HepG2 (cell line): ENCODE measurements around the gene USP30. TPM values are rescaled to one million over a fixed set of nuclear protein-coding genes. Genes with fewer than 3 reads are reported as not detected.

ENCODE experiments used
- ATAC-seq: fragments of 200-7000 bp; cut with Tn5 transposase; 3 replicates; pipeline ENCODE4 v1.9.1; 2020; ENCODE audit warnings: mild to moderate bottlenecking, moderate library complexity
- BruUV-seq: library from RNA; stranded (reverse); fragments of 400-500 nt; replicated peaks from 2 replicates; lab custom pipeline; 2021; lab: Mats Ljungman, UMichigan
- CTCF ChIA-PET: fragments of 300-600 bp; formaldehyde crosslinking; extraction: SDS; loops from one replicate; lab custom pipeline; 2021; ENCODE audit warnings: low total read pairs, inconsistent platforms, low intra/inter-chr PET ratio; lab: Yijun Ruan, JAX
- POLR2A ChIA-PET: fragments of 350-600 bp; sonication (Branson Sonifier 250); formaldehyde crosslinking; loops from one replicate; lab custom pipeline; 2020; ENCODE audit warnings: antibody characterized with exemption, inconsistent platforms; lab: Yijun Ruan, JAX
- DNase-seq: peaks from one replicate; pipeline ENCODE4 v3.0.0-alpha.2; 2015; ENCODE audit warnings: low spot score
- FAIRE-seq: peaks from 3 replicates; lab custom pipeline; 2011; peaks lifted over from hg19 to GRCh38; lab: Jason Lieb, UNC
- H2AFZ ChIP-seq: one replicate; pipeline ENCODE4 v1.6.1; 2011; ENCODE audit warnings: low read length, inconsistent platforms
- H3K27ac ChIP-seq: fragments of 300-600 bp; 3 replicates; pipeline ENCODE4 v1.8.0; 2011; ENCODE audit warnings: mixed run types, mild to moderate bottlenecking, mixed read lengths, low read length, inconsistent platforms; ENCODE audit not compliant: insufficient read depth; ENCODE audit errors: extremely low read length
- H3K27me3 ChIP-seq, 2 experiments: fragments of 200-600 bp in 1 of 2; 2 replicates in 1 of 2; 3 replicates in 1 of 2; pipeline versions ENCODE4 v1.6.0 to v1.8.0; 2011; ENCODE audit warnings: low read length in 2 of 2, mild to moderate bottlenecking in 2 of 2, moderate library complexity in 2 of 2, inconsistent platforms in 1 of 2; ENCODE audit not compliant: insufficient read depth in 2 of 2, control insufficient read depth in 1 of 2
- H3K36me3 ChIP-seq, 2 experiments: fragments of 200-600 bp in 1 of 2; replicated peaks in 1 of 2; 2 replicates in 1 of 2; 3 replicates in 1 of 2; pipeline versions ENCODE4 v1.5.1 to v1.8.0; 2011; ENCODE audit warnings: low read length in 2 of 2, inconsistent platforms in 1 of 2; ENCODE audit not compliant: insufficient read depth in 2 of 2, control insufficient read depth in 1 of 2
- H3K4me1 ChIP-seq: 2 replicates; pipeline ENCODE4 v1.5.1; 2012; ENCODE audit warnings: low read length, inconsistent platforms; ENCODE audit not compliant: insufficient read depth
- H3K4me2 ChIP-seq: 2 replicates; pipeline ENCODE4 v1.6.0; 2011; ENCODE audit warnings: low read depth, low read length, inconsistent platforms
- H3K4me3 ChIP-seq, 3 experiments: fragments of 200-600 bp in 1 of 3; sonication (generic), shearing (Covaris generic) in 1 of 3; replicated peaks in 1 of 3; 2 replicates each; pipeline ENCODE4 v1.5.1; 2011 to 2016; ENCODE audit warnings: low read length in 3 of 3, inconsistent platforms in 2 of 3, low read depth in 2 of 3, mild to moderate bottlenecking in 2 of 3, control low read depth in 1 of 3, mixed read lengths in 1 of 3; ENCODE audit not compliant: insufficient read depth in 1 of 3
- H3K79me2 ChIP-seq: one replicate; pipeline ENCODE4 v1.6.1; 2011; ENCODE audit warnings: low read length, inconsistent platforms; ENCODE audit not compliant: insufficient read depth
- H3K9ac ChIP-seq: 2 replicates; pipeline ENCODE4 v1.6.0; 2011; ENCODE audit warnings: mild to moderate bottlenecking, low read depth, low read length, inconsistent platforms; ENCODE audit not compliant: insufficient read depth
- H3K9me3 ChIP-seq: 2 replicates; pipeline ENCODE4 v1.5.1; 2012; ENCODE audit warnings: mild to moderate bottlenecking, low read length
- H4K20me1 ChIP-seq: 2 replicates; pipeline ENCODE4 v1.6.0; 2011; ENCODE audit warnings: inconsistent platforms, mild to moderate bottlenecking, low read length, moderate library complexity; ENCODE audit not compliant: insufficient read depth
- ATF3 ChIP-seq: sonication (generic); formaldehyde crosslinking; IDR thresholded peaks from 2 replicates; pipeline ENCODE4 v1.4.0; 2020; ENCODE audit warnings: missing genetic modification reagents
- BRF2 ChIP-seq: sonication (generic); formaldehyde crosslinking; IDR thresholded peaks from 2 replicates; pipeline ENCODE4 v1.8.1; 2022; ENCODE audit warnings: mild to moderate bottlenecking, missing genetic modification reagents
- CTCF ChIP-seq: sonication (generic); formaldehyde crosslinking; IDR thresholded peaks from 2 replicates; pipeline ENCODE4 v1.5.0; 2020; ENCODE audit warnings: mild to moderate bottlenecking, missing genetic modification reagents, moderate library complexity
- E2F2 ChIP-seq: sonication (generic); formaldehyde crosslinking; IDR thresholded peaks from 2 replicates; pipeline ENCODE4 v1.4.0; 2020; ENCODE audit warnings: missing genetic modification reagents, borderline replicate concordance
- KLF15 ChIP-seq: sonication (generic); formaldehyde crosslinking; IDR thresholded peaks from 2 replicates; pipeline ENCODE4 v1.8.1; 2023; ENCODE audit warnings: borderline replicate concordance, mild to moderate bottlenecking, inconsistent platforms, missing genetic modification reagents, mixed read lengths
- MIER2 ChIP-seq: IDR thresholded peaks from 2 replicates; pipeline ENCODE4 v1.6.1; 2016; ENCODE audit warnings: missing biosample characterization, missing genetic modification reagents
- MXD4 ChIP-seq: IDR thresholded peaks from 2 replicates; pipeline ENCODE4 v1.6.1; 2016; ENCODE audit warnings: mild to moderate bottlenecking, missing biosample characterization, missing genetic modification reagents
- NFE2L2 ChIP-seq: fragments of 150-350 bp; IDR thresholded peaks from 2 replicates; pipeline ENCODE4 v1.6.1; 2014; ENCODE audit warnings: low read length
- NR2F1 ChIP-seq, 2 experiments: fragments of 450-650 bp in 1 of 2; formaldehyde crosslinking in 1 of 2; IDR thresholded peaks; 2 replicates each; pipeline versions ENCODE4 v1.5.0 to v1.6.1; 2016 to 2020; ENCODE audit warnings: mild to moderate bottlenecking in 1 of 2, missing compliant biosample characterization in 1 of 2, missing genetic modification reagents in 1 of 2, moderate library complexity in 1 of 2
- RBAK ChIP-seq: sonication (generic); formaldehyde crosslinking; IDR thresholded peaks from 2 replicates; pipeline ENCODE4 v1.5.1; 2020; ENCODE audit warnings: mild to moderate bottlenecking, missing genetic modification reagents
- ZBTB25 ChIP-seq: IDR thresholded peaks from 2 replicates; pipeline ENCODE4 v1.6.1; 2018; ENCODE audit warnings: missing genetic modification reagents
- ZFP36L1 ChIP-seq: sonication (generic); formaldehyde crosslinking; IDR thresholded peaks from 2 replicates; pipeline ENCODE4 v1.8.0; 2022; ENCODE audit warnings: mild to moderate bottlenecking, missing genetic modification reagents, moderate library complexity
- ZNF354B ChIP-seq: sonication (generic); formaldehyde crosslinking; IDR thresholded peaks from 2 replicates; pipeline ENCODE4 v1.8.0; 2022; ENCODE audit warnings: mild to moderate bottlenecking, missing genetic modification reagents
- ZNF446 ChIP-seq: sonication (generic); formaldehyde crosslinking; IDR thresholded peaks from 2 replicates; pipeline ENCODE4 v1.5.0; 2020; ENCODE audit warnings: mild to moderate bottlenecking, missing genetic modification reagents
- ZNF468 ChIP-seq: sonication (generic); formaldehyde crosslinking; IDR thresholded peaks from 2 replicates; pipeline ENCODE4 v1.8.0; 2022; ENCODE audit warnings: mild to moderate bottlenecking, moderate library complexity, missing genetic modification reagents
- ZNF556 ChIP-seq: sonication (generic); formaldehyde crosslinking; IDR thresholded peaks from 2 replicates; pipeline ENCODE4 v1.4.0; 2020; ENCODE audit warnings: mild to moderate bottlenecking, missing genetic modification reagents, borderline replicate concordance
- ZNF672 ChIP-seq: sonication (generic); formaldehyde crosslinking; IDR thresholded peaks from 2 replicates; pipeline ENCODE4 v1.8.1; 2022; ENCODE audit warnings: missing genetic modification reagents
- ZNF749 ChIP-seq: sonication (generic); formaldehyde crosslinking; IDR thresholded peaks from 2 replicates; pipeline ENCODE4 v1.8.0; 2022; ENCODE audit warnings: mild to moderate bottlenecking, missing genetic modification reagents, moderate library complexity, borderline replicate concordance
- ZNF816 ChIP-seq: sonication (generic); formaldehyde crosslinking; IDR thresholded peaks from 2 replicates; pipeline ENCODE4 v1.8.0; 2022; ENCODE audit warnings: missing genetic modification reagents, mild to moderate bottlenecking, borderline replicate concordance
- WGBS: methylation state at CpG from one replicate; pipeline ENCODE4 v1.1.6; 2017; ENCODE audit warnings: low lambda C conversion rate; 5-methylcytosine and 5-hydroxymethylcytosine counted together
- in situ Hi-C: cut with HindIII; loops from 2 replicates; pipeline ENCODE4 v1.10.0; 2017; ENCODE audit warnings: low pct_unique_long_range_greater_than_20kb; ENCODE audit not compliant: extremely low pct_ligation_motif_present
- intact Hi-C: fragments of 100-400 bp; cut with micrococcal nuclease; formaldehyde crosslinking; loops from one replicate; pipeline ENCODE4 v1.10.0; 2022; ENCODE audit not compliant: unreplicated experiment
- polyA plus RNA-seq, 8 experiments: library from polyadenylated mRNA; depleted of rRNA in 3 of 8; stranded (reverse) in 7 of 8; unstranded in 1 of 8; fragments of >200 nt; fragmentation: Illumina TruSeq in 4 of 8; extraction: Trizol in 4 of 8; gene quantifications; 2 replicates each; pipeline versions ENCODE4 v1.2.1 to v1.2.3, GENCODE V29; 2011 to 2016; ENCODE audit warnings: low read depth in 4 of 8, missing spikeins in 1 of 8, mixed read lengths in 1 of 8; ENCODE audit not compliant: insufficient read depth in 1 of 8
- total RNA-seq, 5 experiments: library from RNA; depleted of rRNA; stranded (reverse); fragments of >200 nt; fragmentation: Illumina TruSeq; extraction: Trizol; gene quantifications; 2 replicates each; pipeline ENCODE4 v1.2.3, GENCODE V29; 2016; ENCODE audit warnings: low read depth in 1 of 5

The USP30 gene
- total and polyA plus RNA-seq, 2 of the 13 experiments (the other 11 are each of a cell fraction or from before 2014, with no cell fraction given): 11.2 to 20.8 TPM

- no peak for TF ChIP-seq CTCF (CRISPR knock-in tag)
- no peak for TF ChIP-seq ZNF354B (CRISPR knock-in tag)
- no peak for TF ChIP-seq E2F2 (CRISPR knock-in tag)
- TF ChIP-seq, all 625 proteins: peak for 0
These were observed 68.2 kb downstream of the USP30 start (continued) for GRCh38 chr12:109120557-109120956.

GRCh38 chr12:109121346-109121880, 69.0 kb downstream of the USP30 start:
- ChIA-PET POLR2A (no interaction called here), CTCF (no interaction called here)
- no TSS peak for BruUV-seq
- in situ Hi-C loops (no loop called here), intact Hi-C loops (no loop called here)
- Histone ChIP-seq H3K27me3 (no peaks in the 10 kb centered on the region), H2AFZ (no peak overlapping the region), H3K4me2 (no peak overlapping the region), H3K9ac (no peak overlapping the region), H3K9me3 (no peaks in the 10 kb centered on the region), H4K20me1 (no peaks in the 10 kb centered on the region), H3K36me3 (peaks cover 0 to 1% of the 10 kb centered on the region in 2 experiments; a peak in 1 of 5 replicates), H3K4me1 (peaks cover 32% of the 10 kb centered on the region), H3K79me2 (no peaks in the 10 kb centered on the region), H3K27ac (no peak overlapping the region), H3K4me3 (no peak overlapping the region)
- ATAC-seq: 0 out of 3 replicates have a peak, but pooled peaks have one; percentile 17
- FAIRE-seq: no peak
- 94% methylated on average over 2 of the region's 3 CpGs for WGBS
- no peak for DNase-seq
- TF ChIP-seq MIER2 (CRISPR knock-in tag) (no peak), NR2F1 (CRISPR knock-in tag; IDR thresholded peaks at IDR 0.05) (no peak), ZNF816 (CRISPR knock-in tag) (no peak), ZNF749 (CRISPR knock-in tag) (no peak), ZBTB25 (CRISPR knock-in tag) (no peak), MXD4 (CRISPR knock-in tag) (no peak), ZNF556 (CRISPR knock-in tag) (no peak), NFE2L2 (no peak), RBAK (CRISPR knock-in tag) (no peak), ATF3 (no peak), BRF2 (CRISPR knock-in tag) (no peak), ZNF672 (CRISPR knock-in tag) (no peak), ZNF468 (CRISPR knock-in tag) (no peak), ZNF446 (no peak), KLF15 (no peak), ZFP36L1 (CRISPR knock-in tag) (no peak)
